ENCODE data around the gene UBXN4.
"Not testable (repeated sequence)": the region's sequence is repeated elsewhere in the genome, so short reads cannot be mapped to it uniquely, and the experiment has no call there.

The UBXN4 gene

GRCh38 chr2:135800513-135801460 lies 59.1 kb downstream of the UBXN4 start:
- Histone ChIP-seq H3K9me3 (no peaks in the 10 kb centered on the region), H3K36me3 (no peaks in the 10 kb centered on the region), H3K27me3 (no peaks in the 10 kb centered on the region), H3K4me1 (no peaks in the 10 kb centered on the region), H3K4me3 (ENCODE audit: low read depth, low read length) (no peak overlapping the region)
- no peak; the same call in 1 of the 2 replicates for TF ChIP-seq CTCF (IDR thresholded peaks at IDR 0.05; ENCODE audit: low read depth, low read length)
- no peak for DNase-seq

- H3K4me3 ChIP-seq (ENCODE audit: low read depth, low read length), result no peak overlapping the region
- no peaks in the 10 kb centered on the region for H3K27me3 ChIP-seq
- TF ChIP-seq CTCF (IDR thresholded peaks at IDR 0.05; ENCODE audit: low read depth, low read length), result no peak
- no peaks in the 10 kb centered on the region for H3K9me3 ChIP-seq
- H3K4me1 ChIP-seq, result no peaks in the 10 kb centered on the region
- H3K36me3 ChIP-seq, result no peaks in the 10 kb centered on the region
- no peak for DNase-seq
Measured at GRCh38 chr2:135802350-135802749, 60.7 kb downstream of the UBXN4 start.

- no peak for TF ChIP-seq CTCF (IDR thresholded peaks at IDR 0.05; ENCODE audit: low read depth, low read length)
- no peak for DNase-seq
- H3K27me3 ChIP-seq, result no peaks in the 10 kb centered on the region
- H3K9me3 ChIP-seq, result no peaks in the 10 kb centered on the region
- H3K4me1 ChIP-seq, result no peaks in the 10 kb centered on the region
- H3K36me3 ChIP-seq, result no peaks in the 10 kb centered on the region
- H3K4me3 ChIP-seq (ENCODE audit: low read depth, low read length), result no peak overlapping the region
Measured at GRCh38 chr2:135803278-135803677, 61.6 kb downstream of the UBXN4 start.

GRCh38 chr2:135807874-135808273 lies 66.2 kb downstream of the UBXN4 start:
- H3K27me3 ChIP-seq; H3K4me1 ChIP-seq; H3K36me3 ChIP-seq; H3K9me3 ChIP-seq; DNase-seq; H3K4me3 ChIP-seq (ENCODE audit: low read depth, low read length): not testable (repeated sequence)

GRCh38 chr2:135812907-135813511 lies 71.4 kb downstream of the UBXN4 start:
- H3K4me1 ChIP-seq, result no peaks in the 10 kb centered on the region
- H3K27me3 ChIP-seq, result no peaks in the 10 kb centered on the region
- no peaks in the 10 kb centered on the region for H3K36me3 ChIP-seq
- no peaks in the 10 kb centered on the region for H3K9me3 ChIP-seq
- no peak for DNase-seq
- TF ChIP-seq CTCF (IDR thresholded peaks at IDR 0.05; ENCODE audit: low read depth, low read length), result no peak
- no peak overlapping the region for H3K4me3 ChIP-seq (ENCODE audit: low read depth, low read length)

GRCh38 chr2:135815269-135815668 lies 73.6 kb downstream of the UBXN4 start:
- no peaks in the 10 kb centered on the region for H3K27me3 ChIP-seq
- no peaks in the 10 kb centered on the region for H3K9me3 ChIP-seq
- no peak overlapping the region for H3K4me3 ChIP-seq (ENCODE audit: low read depth, low read length)
- no peaks in the 10 kb centered on the region for H3K4me1 ChIP-seq
- no peak for DNase-seq
- no peak for TF ChIP-seq CTCF (IDR thresholded peaks at IDR 0.05; ENCODE audit: low read depth, low read length)
- no peaks in the 10 kb centered on the region for H3K36me3 ChIP-seq

Data from BE2C (cell line).